CD14-positive monocyte (primary cell): ENCODE results near the gene COL15A1. TPM values are rescaled to one million over a fixed set of nuclear protein-coding genes. Genes with fewer than 3 reads are reported as not detected.

Experiments used
- DNase-seq, 3 donors: peaks; one replicate each; pipeline ENCODE4 v3.0.0-alpha.2; 2011 to 2022
- H2AFZ ChIP-seq: 2 replicates; pipeline ENCODE4 v1.6.0; 2012; ENCODE audit warnings: mild to moderate bottlenecking, low read depth, low read length, inconsistent platforms; ENCODE audit not compliant: insufficient read depth, poor library complexity, severe bottlenecking
- H3K27ac ChIP-seq, 2 donors: 1 replicate in 1 of 2; 2 replicates in 1 of 2; pipeline ENCODE4 v1.5.1; 2012 to 2013; ENCODE audit warnings: low read length in 2 of 2, control low read depth in 1 of 2, inconsistent platforms in 1 of 2, low read depth in 1 of 2, mild to moderate bottlenecking in 1 of 2
- H3K27me3 ChIP-seq, 2 donors: one replicate each; pipeline versions ENCODE4 v1.6.0 to v1.6.1; 2011 to 2013; ENCODE audit warnings: low read length in 2 of 2; ENCODE audit not compliant: control insufficient read depth in 2 of 2, insufficient read depth in 2 of 2
- H3K36me3 ChIP-seq, 2 donors: replicated peaks in 1 of 2; 1 replicate in 1 of 2; 2 replicates in 1 of 2; pipeline versions ENCODE4 v1.5.1 to v1.6.1; 2012 to 2013; ENCODE audit warnings: low read length in 2 of 2, control low read depth in 1 of 2, inconsistent platforms in 1 of 2, mild to moderate bottlenecking in 1 of 2; ENCODE audit not compliant: insufficient read depth in 2 of 2, control insufficient read depth in 1 of 2
- H3K4me1 ChIP-seq, 2 donors: 1 replicate in 1 of 2; 2 replicates in 1 of 2; pipeline versions ENCODE4 v1.5.1 to v1.6.1; 2012 to 2013; ENCODE audit warnings: low read length in 2 of 2, control low read depth in 1 of 2, inconsistent platforms in 1 of 2, mild to moderate bottlenecking in 1 of 2, moderate library complexity in 1 of 2; ENCODE audit not compliant: insufficient read depth in 2 of 2, control insufficient read depth in 1 of 2
- H3K4me2 ChIP-seq: replicated peaks from 2 replicates; pipeline ENCODE3; 2012; ENCODE audit warnings: low read length, moderate library complexity, mild to moderate bottlenecking; ENCODE audit not compliant: poor library complexity, severe bottlenecking; ENCODE audit errors: extremely low read depth
- H3K4me3 ChIP-seq, 3 experiments: fragments of 200-600 bp in 1 of 3; sonication (generic) in 1 of 3; replicated peaks in 1 of 3; 1 replicate in 2 of 3; 2 replicates in 1 of 3; pipeline ENCODE4 v1.5.1; 2011 to 2013; ENCODE audit warnings: low read length in 3 of 3, mild to moderate bottlenecking in 3 of 3, control low read depth in 2 of 3, low read depth in 2 of 3, inconsistent platforms in 1 of 3, moderate library complexity in 1 of 3
- H3K79me2 ChIP-seq: 2 replicates; pipeline ENCODE4 v1.6.0; 2012; ENCODE audit warnings: mild to moderate bottlenecking, control low read depth, inconsistent platforms, low read length, moderate library complexity; ENCODE audit not compliant: insufficient read depth
- H3K9ac ChIP-seq: 2 replicates; pipeline ENCODE4 v1.6.0; 2017; ENCODE audit warnings: low read length, mild to moderate bottlenecking; ENCODE audit not compliant: insufficient read depth, poor library complexity, severe bottlenecking
- H3K9me3 ChIP-seq, 2 donors: replicated peaks in 1 of 2; 1 replicate in 1 of 2; 2 replicates in 1 of 2; pipeline versions ENCODE4 v1.5.1 to v1.6.1; 2012 to 2013; ENCODE audit warnings: low read length in 2 of 2, control low read depth in 1 of 2; ENCODE audit not compliant: control insufficient read depth in 1 of 2, insufficient read depth in 1 of 2
- H4K20me1 ChIP-seq: 2 replicates; pipeline ENCODE4 v1.6.0; 2012; ENCODE audit warnings: mild to moderate bottlenecking, low read length, control low read depth, moderate library complexity; ENCODE audit not compliant: insufficient read depth
- H3K27ac Mint-ChIP-seq, 7 donors: one replicate each; pipeline ENCODE4 v1.8.0; 2020; ENCODE audit warnings: mild to moderate bottlenecking in 7 of 7, mixed read lengths in 7 of 7, moderate library complexity in 6 of 7, inconsistent platforms in 2 of 7
- H3K27me3 Mint-ChIP-seq, 3 donors: one replicate each; pipeline ENCODE4 v1.8.0; 2021 to 2022; ENCODE audit warnings: low read depth in 3 of 3, mild to moderate bottlenecking in 3 of 3, mixed read lengths in 3 of 3, moderate library complexity in 3 of 3, inconsistent platforms in 1 of 3
- H3K36me3 Mint-ChIP-seq, 2 donors: one replicate each; pipeline ENCODE4 v1.8.0; 2020; ENCODE audit warnings: mixed read lengths in 2 of 2, inconsistent platforms in 1 of 2, mild to moderate bottlenecking in 1 of 2
- H3K4me1 Mint-ChIP-seq: one replicate; pipeline ENCODE4 v1.8.0; 2020; ENCODE audit warnings: mild to moderate bottlenecking, mixed read lengths
- H3K4me3 Mint-ChIP-seq, 2 donors: one replicate each; pipeline ENCODE4 v1.8.0; 2020; ENCODE audit warnings: mild to moderate bottlenecking in 2 of 2, mixed read lengths in 2 of 2, moderate library complexity in 1 of 2
- H3K9me3 Mint-ChIP-seq, 7 donors: one replicate each; pipeline ENCODE4 v1.8.0; 2020 to 2022; ENCODE audit warnings: mixed read lengths in 7 of 7, mild to moderate bottlenecking in 6 of 7, moderate library complexity in 6 of 7, inconsistent platforms in 2 of 7
- WGBS: methylation state at CpG from one replicate; pipeline ENCODE4 v1.1.5; 2013; ENCODE audit warnings: missing lambda C conversion rate; ENCODE audit not compliant: insufficient coverage; 5-methylcytosine and 5-hydroxymethylcytosine counted together
- intact Hi-C, 2 donors: fragments of 100-400 bp; cut with micrococcal nuclease; formaldehyde crosslinking; loops; one replicate each; pipeline versions ENCODE4 v1.15.0 to v1.15.1; 2023
- polyA plus RNA-seq, 3 donors: library from polyadenylated mRNA; depleted of rRNA in 1 of 3; unstranded in 2 of 3; stranded (reverse) in 1 of 3; fragments of 300-500 nt in 2 of 3; fragments of >200 nt in 1 of 3; fragmentation: Illumina TruSeq in 2 of 3; gene quantifications; 1 replicate in 2 of 3; 2 replicates in 1 of 3; pipeline ENCODE4 v1.2.3, GENCODE V29; 2012 to 2021
- TF ChIP-seq, protein P1 (sequence below): fragments of 200-600 bp; IDR thresholded peaks from one replicate; pipeline ENCODE4 v1.8.0; 2022; ENCODE audit warnings: antibody characterized with exemption, mild to moderate bottlenecking

Gene COL15A1
- polyA plus RNA-seq, 3 donors = 0.03 to 0.14 (median 0.11) TPM

DNA sequence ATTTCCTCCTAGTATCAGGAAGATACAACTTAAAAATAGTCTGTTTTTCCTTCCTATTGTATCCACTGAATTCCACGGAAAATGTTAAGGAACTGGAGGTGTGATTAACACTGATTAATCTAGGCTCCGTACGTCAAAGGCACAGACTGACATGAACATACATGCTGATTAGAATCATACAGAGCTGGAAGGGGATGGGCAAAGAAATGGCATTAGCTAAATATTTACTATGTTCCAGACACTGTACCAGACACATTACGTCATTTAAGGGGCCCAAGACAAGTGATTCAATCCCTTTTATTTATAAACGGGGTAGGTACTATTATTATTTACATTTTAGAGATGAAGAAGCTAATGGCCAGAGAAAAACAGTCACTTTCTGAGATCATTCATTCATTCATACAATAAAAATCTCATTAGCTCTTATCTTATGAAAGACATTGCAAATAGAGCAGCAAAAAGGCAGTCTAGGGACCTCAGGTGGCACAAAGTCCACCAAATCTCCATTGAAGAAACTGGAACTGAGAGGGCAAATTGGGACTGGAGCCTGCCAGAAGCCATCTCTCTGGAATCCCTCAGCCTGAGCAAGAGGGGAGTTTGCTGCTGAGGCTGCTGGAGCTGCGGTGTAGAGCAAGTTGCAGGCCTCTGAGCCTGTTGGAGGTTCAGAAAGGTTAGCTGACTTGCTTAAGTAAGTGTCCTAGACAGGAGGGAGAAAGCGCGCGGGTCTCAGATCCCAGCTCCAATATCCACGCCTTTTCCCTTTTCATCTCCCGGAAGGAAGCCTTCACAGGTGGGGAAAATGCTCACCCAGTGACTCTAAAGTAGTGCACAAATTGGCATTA, 159.6 kb downstream of the COL15A1 start:
- H3K4me1 Mint-ChIP-seq = peaks cover 36% of the 10 kb centered on the region
- peak overlapping the region in 3 of 7 donors; percentile 87 to 98 (median 96) for H3K27ac Mint-ChIP-seq
- peaks cover 0 to 2% of the 10 kb centered on the region in 2 donors for H3K36me3 Mint-ChIP-seq
- TF ChIP-seq, protein P1, sequence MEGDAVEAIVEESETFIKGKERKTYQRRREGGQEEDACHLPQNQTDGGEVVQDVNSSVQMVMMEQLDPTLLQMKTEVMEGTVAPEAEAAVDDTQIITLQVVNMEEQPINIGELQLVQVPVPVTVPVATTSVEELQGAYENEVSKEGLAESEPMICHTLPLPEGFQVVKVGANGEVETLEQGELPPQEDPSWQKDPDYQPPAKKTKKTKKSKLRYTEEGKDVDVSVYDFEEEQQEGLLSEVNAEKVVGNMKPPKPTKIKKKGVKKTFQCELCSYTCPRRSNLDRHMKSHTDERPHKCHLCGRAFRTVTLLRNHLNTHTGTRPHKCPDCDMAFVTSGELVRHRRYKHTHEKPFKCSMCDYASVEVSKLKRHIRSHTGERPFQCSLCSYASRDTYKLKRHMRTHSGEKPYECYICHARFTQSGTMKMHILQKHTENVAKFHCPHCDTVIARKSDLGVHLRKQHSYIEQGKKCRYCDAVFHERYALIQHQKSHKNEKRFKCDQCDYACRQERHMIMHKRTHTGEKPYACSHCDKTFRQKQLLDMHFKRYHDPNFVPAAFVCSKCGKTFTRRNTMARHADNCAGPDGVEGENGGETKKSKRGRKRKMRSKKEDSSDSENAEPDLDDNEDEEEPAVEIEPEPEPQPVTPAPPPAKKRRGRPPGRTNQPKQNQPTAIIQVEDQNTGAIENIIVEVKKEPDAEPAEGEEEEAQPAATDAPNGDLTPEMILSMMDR = no peak
- H3K27me3 Mint-ChIP-seq = peaks cover 0 to 5% (median 0%) of the 10 kb centered on the region in 3 donors
- Histone ChIP-seq H3K4me2 (peak overlapping the region; percentile 89), H3K27ac (no peak overlapping the region), H3K9ac (no peak overlapping the region), H3K27me3 (no peaks in the 10 kb centered on the region), H3K9me3 (no peaks in the 10 kb centered on the region), H3K4me3 (peak overlapping the region in 1 of 3 experiments; percentile 76), H3K4me1 (peaks cover 34 to 39% of the 10 kb centered on the region in 2 donors), H2AFZ (no peak overlapping the region), H3K36me3 (no peaks in the 10 kb centered on the region), H3K79me2 (peaks cover 29% of the 10 kb centered on the region), H4K20me1 (peaks cover 8% of the 10 kb centered on the region)
- intact Hi-C loops = loop anchor here in 1 of 2 donors (10.0 kb wide), 1 partner anchor 108 kb away; no protein-coding TSS in a partner anchor
- no CpG with 5 or more reads among the region's 11 CpGs for WGBS
- H3K9me3 Mint-ChIP-seq = peaks cover 0 to 3% (median 0%) of the 10 kb centered on the region in 7 donors
- peak overlapping the region in 1 of 2 donors; percentile 96 for H3K4me3 Mint-ChIP-seq
- DNase-seq = no peak

- Mint-ChIP-seq H3K27me3 (peaks cover 0 to 5% (median 0%) of the 10 kb centered on the region in 3 donors), H3K27ac (peak overlapping the region; percentile 75 to 98 (median 95)), H3K4me3 (peak overlapping the region; percentile 96 to 99), H3K36me3 (peaks cover 2% of the 10 kb centered on the region in 2 donors), H3K4me1 (peaks cover 43% of the 10 kb centered on the region), H3K9me3 (peaks cover 0 to 3% (median 0%) of the 10 kb centered on the region in 7 donors)
- Histone ChIP-seq H3K4me3 (peak overlapping the region; percentile 63 to 76 (median 74)), H4K20me1 (peaks cover 8% of the 10 kb centered on the region), H3K4me1 (peaks cover 41 to 46% of the 10 kb centered on the region in 2 donors), H3K79me2 (peaks cover 36% of the 10 kb centered on the region), H3K4me2 (peak overlapping the region; percentile 89), H2AFZ (peak overlapping the region; percentile 79), H3K36me3 (no peaks in the 10 kb centered on the region), H3K27me3 (no peaks in the 10 kb centered on the region), H3K9me3 (no peaks in the 10 kb centered on the region), H3K27ac (peak overlapping the region; percentile 68 to 78), H3K9ac (peak overlapping the region; percentile 69)
- intact Hi-C loops = loop anchor here in 1 of 2 donors (2.0 to 10.0 kb wide), 2 partner anchors 35 to 109 kb away; no protein-coding TSS in a partner anchor
- TF ChIP-seq, protein P1 = no peak
- no peak for DNase-seq
- 0% methylated on average over 10 of the region's 14 CpGs for WGBS
These were observed 160.3 kb downstream of the COL15A1 start for GRCh38 chr9:99103901-99104458.
